ENCODE measurements around the gene IL18.

GRCh38 chr11:112186304-112186703 lies 22.4 kb upstream of the IL18 start:
- no peak for TF ChIP-seq POLR2A (IDR thresholded peaks at IDR 0.05; ENCODE audit: control extremely low read depth in 1 of 2, low read depth in 2 of 2, low read length in 2 of 2)
- TF ChIP-seq, protein P1, sequence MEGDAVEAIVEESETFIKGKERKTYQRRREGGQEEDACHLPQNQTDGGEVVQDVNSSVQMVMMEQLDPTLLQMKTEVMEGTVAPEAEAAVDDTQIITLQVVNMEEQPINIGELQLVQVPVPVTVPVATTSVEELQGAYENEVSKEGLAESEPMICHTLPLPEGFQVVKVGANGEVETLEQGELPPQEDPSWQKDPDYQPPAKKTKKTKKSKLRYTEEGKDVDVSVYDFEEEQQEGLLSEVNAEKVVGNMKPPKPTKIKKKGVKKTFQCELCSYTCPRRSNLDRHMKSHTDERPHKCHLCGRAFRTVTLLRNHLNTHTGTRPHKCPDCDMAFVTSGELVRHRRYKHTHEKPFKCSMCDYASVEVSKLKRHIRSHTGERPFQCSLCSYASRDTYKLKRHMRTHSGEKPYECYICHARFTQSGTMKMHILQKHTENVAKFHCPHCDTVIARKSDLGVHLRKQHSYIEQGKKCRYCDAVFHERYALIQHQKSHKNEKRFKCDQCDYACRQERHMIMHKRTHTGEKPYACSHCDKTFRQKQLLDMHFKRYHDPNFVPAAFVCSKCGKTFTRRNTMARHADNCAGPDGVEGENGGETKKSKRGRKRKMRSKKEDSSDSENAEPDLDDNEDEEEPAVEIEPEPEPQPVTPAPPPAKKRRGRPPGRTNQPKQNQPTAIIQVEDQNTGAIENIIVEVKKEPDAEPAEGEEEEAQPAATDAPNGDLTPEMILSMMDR (IDR thresholded peaks at IDR 0.05; ENCODE audit: control extremely low read depth in 1 of 3, insufficient read depth in 1 of 3, low read depth in 1 of 3, low read length in 3 of 3), result no peak
- TF ChIP-seq SIN3A (conservative IDR thresholded peaks at IDR 0.05 in 1 of 2, IDR thresholded peaks at IDR 0.05 in 1 of 2; ENCODE audit: low read depth in 1 of 2, low read length in 2 of 2), result no peak
- no peak for TF ChIP-seq GABPA (IDR thresholded peaks at IDR 0.05; ENCODE audit: borderline replicate concordance, insufficient read depth, low read length)
- TF ChIP-seq RNF2 (IDR thresholded peaks at IDR 0.05; ENCODE audit: borderline replicate concordance, low read depth, low read length, missing control alignments, poor library complexity, severe bottlenecking), result no peak
- no peak for TF ChIP-seq TAF7 (optimal IDR thresholded peaks at IDR 0.05; ENCODE audit: borderline replicate concordance, low read depth, low read length)
- TF ChIP-seq EZH2 (IDR thresholded peaks at IDR 0.05; ENCODE audit: low read depth, low read length, severe bottlenecking), result no peak
- no peak for TF ChIP-seq ZNF274 (IDR thresholded peaks at IDR 0.05; ENCODE audit: borderline replicate concordance, extremely low read depth, low read length)
- no peak for TF ChIP-seq EP300 (IDR thresholded peaks at IDR 0.05; ENCODE audit: borderline replicate concordance in 1 of 2, low read depth in 2 of 2, low read length in 2 of 2)
- no peak for TF ChIP-seq ATF2 (IDR thresholded peaks at IDR 0.05; ENCODE audit: low read length)
- no peak for TF ChIP-seq SP1 (IDR thresholded peaks at IDR 0.05; ENCODE audit: low read depth, low read length)
- TF ChIP-seq TEAD4 (IDR thresholded peaks at IDR 0.05; ENCODE audit: low read depth, low read length), result no peak

Measured in H1 (cell line).